ENCODE measurements around the gene RRM1. TPM values are rescaled to one million over a fixed set of nuclear protein-coding genes. Genes with fewer than 3 reads are reported as not detected.

Gene RRM1
- total and polyA plus RNA-seq, 2 of the 13 experiments (the other 11 are each of a cell fraction or from before 2014, with no cell fraction given): 17.3 to 108 TPM

- TF ChIP-seq THRA (CRISPR knock-in tag; IDR thresholded peaks at IDR 0.05; ENCODE audit: borderline replicate concordance) (peak; percentile 99), ZNF224 (CRISPR knock-in tag; IDR thresholded peaks at IDR 0.05) (no peak), NFKBIZ (CRISPR knock-in tag; IDR thresholded peaks at IDR 0.05) (0 out of 2 replicates have a peak, but pooled peaks have one; percentile 51), EP300 (IDR thresholded peaks at IDR 0.05; ENCODE audit: low read depth in 2 of 2, low read length in 2 of 2) (0 out of 4 replicates have a peak, but pooled peaks of 1 of the 2 experiments have one; percentile 42), EP300 (CRISPR knock-in tag; IDR thresholded peaks at IDR 0.05; ENCODE audit: borderline replicate concordance) (no peak), SNAPC2 (CRISPR knock-in tag; IDR thresholded peaks at IDR 0.05) (no peak), HNF1A (IDR thresholded peaks at IDR 0.05; ENCODE audit: low read depth) (no peak), HNF1A (CRISPR knock-in tag; IDR thresholded peaks at IDR 0.05; ENCODE audit: borderline replicate concordance) (peak; percentile 30; the same call in 1 of the 2 replicates), THAP7 (CRISPR knock-in tag; IDR thresholded peaks at IDR 0.05) (no peak), MED1 (CRISPR knock-in tag; IDR thresholded peaks at IDR 0.05) (0 out of 2 replicates have a peak, but pooled peaks have one; percentile 28), CEBPB (IDR thresholded peaks at IDR 0.05; ENCODE audit: borderline replicate concordance, low read depth, low read length) (peak; percentile 84), ZNF180 (CRISPR knock-in tag; IDR thresholded peaks at IDR 0.05; ENCODE audit: borderline replicate concordance, low read depth) (no peak), MIER3 (CRISPR knock-in tag; IDR thresholded peaks at IDR 0.05; ENCODE audit: borderline replicate concordance) (0 out of 2 replicates have a peak, but pooled peaks have one; percentile 53), GATAD2A (CRISPR knock-in tag; IDR thresholded peaks at IDR 0.05) (peak; percentile 91), FOXA1 (IDR thresholded peaks at IDR 0.05) (0 out of 2 replicates have a peak, but pooled peaks have one; percentile 50), FOXA1 (CRISPR knock-in tag; IDR thresholded peaks at IDR 0.05) (peak; percentile 34; the same call in 1 of the 2 replicates), HNF1B (CRISPR knock-in tag; IDR thresholded peaks at IDR 0.05) (no peak), ZNF720 (CRISPR knock-in tag; IDR thresholded peaks at IDR 0.05) (no peak), ZNF607 (CRISPR knock-in tag; IDR thresholded peaks at IDR 0.05; ENCODE audit: borderline replicate concordance) (no peak), PBX3 (CRISPR knock-in tag; IDR thresholded peaks at IDR 0.05; ENCODE audit: borderline replicate concordance) (no peak), ZNF12 (CRISPR knock-in tag; IDR thresholded peaks at IDR 0.05) (peak; percentile 20; the same call in 1 of the 2 replicates)
Measured at GRCh38 chr11:4060182-4060923, 34.2 kb upstream of the RRM1 start (continued).

Data from HepG2 (cell line).